Vagina (tissue), 2 donors: Measurements from ENCODE around the gene DNAJB13. TPM values are rescaled to one million over a fixed set of nuclear protein-coding genes. Genes with fewer than 3 reads are reported as not detected.

Experiments used
- DNase-seq, 2 donors: peaks; one replicate each; pipeline ENCODE4 v3.0.0-alpha.2; 2017; ENCODE audit errors: extremely low spot score in 2 of 2
- H3K27ac ChIP-seq: fragments of 200-600 bp; sonication (generic); one replicate; pipeline ENCODE4 v1.5.1; 2019
- H3K27me3 ChIP-seq: fragments of 200-600 bp; sonication (generic); one replicate; pipeline ENCODE4 v1.5.1; 2019
- H3K36me3 ChIP-seq, 2 donors: fragments of 200-600 bp; sonication (generic); one replicate each; pipeline ENCODE4 v1.5.1; 2017 to 2019
- H3K4me1 ChIP-seq: fragments of 200-600 bp; sonication (generic); one replicate; pipeline ENCODE4 v1.5.1; 2019
- H3K4me3 ChIP-seq, 2 donors: fragments of 200-600 bp; sonication (generic); 1 replicate in 1 of 2; 2 replicates in 1 of 2; pipeline ENCODE4 v1.5.1; 2016 to 2019
- H3K9me3 ChIP-seq: fragments of 200-600 bp; sonication (generic); one replicate; pipeline ENCODE4 v1.5.1; 2019
- POLR2A ChIP-seq, 2 donors: fragments of 450-650 bp; IDR thresholded peaks; one replicate each; pipeline ENCODE4 v1.6.1; 2017; ENCODE audit warnings: antibody characterized with exemption in 2 of 2, mild to moderate bottlenecking in 2 of 2, moderate library complexity in 2 of 2
- POLR2AphosphoS5 ChIP-seq, 2 donors: sonication (generic); formaldehyde crosslinking; IDR thresholded peaks; one replicate each; pipeline ENCODE4 v1.9.0; 2017; ENCODE audit warnings: antibody characterized with exemption in 2 of 2, mild to moderate bottlenecking in 2 of 2, low read depth in 1 of 2; ENCODE audit not compliant: insufficient read depth in 1 of 2
- intact Hi-C: fragments of 100-400 bp; cut with DNase I; formaldehyde crosslinking; loops from one replicate; pipeline ENCODE4 v1.15.1; 2023
- total RNA-seq: library from RNA; depleted of rRNA; stranded (reverse); fragments of >200 nt; gene quantifications from one replicate; pipeline ENCODE4 v1.2.3, GENCODE V29; 2016
- TF ChIP-seq, protein P1 (sequence below), 3 experiments: fragments of 450-650 bp in 2 of 3; fragments of 200-600 bp in 1 of 3; sonication (generic) in 1 of 3; IDR thresholded peaks; one replicate each; pipeline ENCODE4 v1.5.1; 2017 to 2019; ENCODE audit warnings: antibody characterized with exemption in 3 of 3, mild to moderate bottlenecking in 2 of 3, moderate library complexity in 2 of 3

Gene DNAJB13
- total RNA-seq, 1 donor from 2014 or later = not detected

DNA sequence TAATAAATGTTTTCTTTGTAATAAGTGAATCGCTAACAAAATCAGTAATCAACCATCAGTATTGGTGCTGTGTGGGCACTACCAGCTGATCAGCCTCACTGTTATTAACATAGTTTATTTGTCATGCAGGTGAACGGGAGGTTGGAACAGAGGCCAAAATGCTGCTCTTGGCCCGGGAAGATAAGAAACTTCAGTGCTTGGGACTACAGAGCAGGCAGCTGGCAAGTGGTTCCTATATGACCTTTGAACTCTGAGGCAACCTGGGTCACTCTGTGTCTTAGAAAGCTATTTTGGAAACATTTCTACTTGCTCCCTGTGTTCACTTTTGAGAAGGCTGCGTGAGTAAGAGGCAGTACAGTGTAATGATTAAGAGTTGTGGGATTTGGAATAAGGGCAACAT is 36.5 kb upstream of the DNAJB13 start:
- DNase-seq = no peak
- no peak for TF ChIP-seq POLR2AphosphoS5 (IDR thresholded peaks at IDR 0.05; ENCODE audit: insufficient read depth in 1 of 2, low read depth in 1 of 2)
- TF ChIP-seq POLR2A (IDR thresholded peaks at IDR 0.05) = no peak
- TF ChIP-seq, protein P1, sequence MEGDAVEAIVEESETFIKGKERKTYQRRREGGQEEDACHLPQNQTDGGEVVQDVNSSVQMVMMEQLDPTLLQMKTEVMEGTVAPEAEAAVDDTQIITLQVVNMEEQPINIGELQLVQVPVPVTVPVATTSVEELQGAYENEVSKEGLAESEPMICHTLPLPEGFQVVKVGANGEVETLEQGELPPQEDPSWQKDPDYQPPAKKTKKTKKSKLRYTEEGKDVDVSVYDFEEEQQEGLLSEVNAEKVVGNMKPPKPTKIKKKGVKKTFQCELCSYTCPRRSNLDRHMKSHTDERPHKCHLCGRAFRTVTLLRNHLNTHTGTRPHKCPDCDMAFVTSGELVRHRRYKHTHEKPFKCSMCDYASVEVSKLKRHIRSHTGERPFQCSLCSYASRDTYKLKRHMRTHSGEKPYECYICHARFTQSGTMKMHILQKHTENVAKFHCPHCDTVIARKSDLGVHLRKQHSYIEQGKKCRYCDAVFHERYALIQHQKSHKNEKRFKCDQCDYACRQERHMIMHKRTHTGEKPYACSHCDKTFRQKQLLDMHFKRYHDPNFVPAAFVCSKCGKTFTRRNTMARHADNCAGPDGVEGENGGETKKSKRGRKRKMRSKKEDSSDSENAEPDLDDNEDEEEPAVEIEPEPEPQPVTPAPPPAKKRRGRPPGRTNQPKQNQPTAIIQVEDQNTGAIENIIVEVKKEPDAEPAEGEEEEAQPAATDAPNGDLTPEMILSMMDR (IDR thresholded peaks at IDR 0.05) = no peak
- no peaks in the 10 kb centered on the region for H3K27me3 ChIP-seq
- no peaks in the 10 kb centered on the region for H3K4me1 ChIP-seq
- intact Hi-C loops = no loop called here
- H3K36me3 ChIP-seq = peaks cover 0 to 57% of the 10 kb centered on the region in 2 donors
- no peak overlapping the region for H3K4me3 ChIP-seq
- H3K27ac ChIP-seq = no peak overlapping the region
- H3K9me3 ChIP-seq = no peaks in the 10 kb centered on the region

DNA sequence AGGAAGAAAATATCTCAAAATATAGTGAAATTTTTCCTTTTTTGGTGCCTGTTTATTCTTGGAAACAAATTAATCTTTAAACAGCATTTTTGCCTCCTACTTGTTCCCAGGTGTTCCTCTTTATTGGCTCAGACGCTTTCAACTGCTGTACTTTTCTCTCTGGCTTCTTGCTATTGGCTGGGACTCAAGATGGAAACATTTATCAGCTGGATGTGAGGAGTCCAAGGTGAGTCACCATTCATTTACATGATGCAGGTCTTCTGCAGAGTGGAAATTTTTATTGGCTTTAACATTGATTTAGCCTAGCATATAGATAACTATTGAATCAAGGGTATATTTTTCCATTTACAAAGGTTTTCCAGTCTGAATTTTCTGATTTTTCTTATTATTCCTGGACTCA is 34.4 kb upstream of the DNAJB13 start:
- intact Hi-C loops = no loop called here
- Histone ChIP-seq H3K27me3 (no peaks in the 10 kb centered on the region), H3K27ac (no peak overlapping the region), H3K4me3 (no peak overlapping the region), H3K9me3 (no peaks in the 10 kb centered on the region), H3K4me1 (no peaks in the 10 kb centered on the region), H3K36me3 (peaks cover 0 to 55% of the 10 kb centered on the region in 2 donors)
- no peak for DNase-seq
- no peak for TF ChIP-seq POLR2AphosphoS5 (IDR thresholded peaks at IDR 0.05; ENCODE audit: insufficient read depth in 1 of 2, low read depth in 1 of 2)
- TF ChIP-seq, protein P1 (IDR thresholded peaks at IDR 0.05) = no peak
- no peak for TF ChIP-seq POLR2A (IDR thresholded peaks at IDR 0.05)

DNA sequence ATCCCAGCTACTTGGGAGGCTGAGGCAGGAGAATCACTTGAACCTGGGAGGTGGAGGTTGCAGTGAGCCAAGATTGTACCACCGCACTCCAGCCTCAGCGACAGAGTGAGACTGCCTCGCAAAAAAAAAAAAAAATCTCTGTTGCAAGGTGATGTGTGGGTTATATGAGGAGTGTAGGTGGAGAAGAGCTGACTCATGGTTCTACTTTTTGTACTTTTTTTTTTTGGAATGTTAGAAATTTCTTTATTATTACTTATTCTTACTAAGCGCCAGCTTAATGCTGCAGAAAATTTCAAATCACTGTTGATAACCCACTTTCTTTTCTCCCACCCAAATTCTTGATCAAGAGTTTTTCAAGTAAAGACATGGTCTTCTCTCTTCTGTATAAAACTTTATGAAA is 29.6 kb upstream of the DNAJB13 start:
- TF ChIP-seq POLR2AphosphoS5 (IDR thresholded peaks at IDR 0.05; ENCODE audit: insufficient read depth in 1 of 2, low read depth in 1 of 2) (no peak), POLR2A (IDR thresholded peaks at IDR 0.05) (no peak)
- TF ChIP-seq, protein P1 (IDR thresholded peaks at IDR 0.05) = no peak
- intact Hi-C loops = no loop called here

DNA sequence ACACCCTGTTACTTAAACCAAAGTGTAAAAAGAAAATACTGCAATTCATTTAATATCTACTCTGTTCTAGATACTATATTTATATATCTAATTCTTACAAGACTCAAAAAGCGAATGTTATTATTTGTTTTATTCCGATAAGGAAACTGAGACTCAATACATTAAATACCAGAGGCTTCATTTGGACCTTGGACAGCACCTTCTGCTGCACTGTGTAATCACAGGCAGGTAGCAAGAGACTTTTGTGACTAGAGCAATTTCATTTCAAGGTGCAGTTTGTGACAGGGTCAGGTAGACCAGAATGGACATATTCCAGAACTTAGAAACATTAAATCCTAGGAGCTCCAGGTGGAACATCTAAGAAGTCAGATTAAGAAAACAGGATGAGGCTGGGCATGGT is 21.4 kb upstream of the DNAJB13 start:
- TF ChIP-seq POLR2AphosphoS5 (IDR thresholded peaks at IDR 0.05; ENCODE audit: insufficient read depth in 1 of 2, low read depth in 1 of 2) = no peak
- TF ChIP-seq, protein P1 (IDR thresholded peaks at IDR 0.05) = no peak
- no peak for TF ChIP-seq POLR2A (IDR thresholded peaks at IDR 0.05)
- Histone ChIP-seq H3K27me3 (no peaks in the 10 kb centered on the region), H3K27ac (no peak overlapping the region), H3K36me3 (peaks cover 0 to 57% of the 10 kb centered on the region in 2 donors), H3K4me3 (no peak overlapping the region), H3K9me3 (no peaks in the 10 kb centered on the region), H3K4me1 (no peaks in the 10 kb centered on the region)
- intact Hi-C loops = no loop called here
- DNase-seq = no peak

More for the DNA sequence above, 29.6 kb upstream of the DNAJB13 start:
- H3K9me3 ChIP-seq = no peaks in the 10 kb centered on the region
- H3K4me1 ChIP-seq = no peaks in the 10 kb centered on the region
- DNase-seq = no peak
- no peak overlapping the region for H3K27ac ChIP-seq
- H3K4me3 ChIP-seq = no peak overlapping the region
- peaks cover 0 to 49% of the 10 kb centered on the region in 2 donors for H3K36me3 ChIP-seq
- no peaks in the 10 kb centered on the region for H3K27me3 ChIP-seq

DNA sequence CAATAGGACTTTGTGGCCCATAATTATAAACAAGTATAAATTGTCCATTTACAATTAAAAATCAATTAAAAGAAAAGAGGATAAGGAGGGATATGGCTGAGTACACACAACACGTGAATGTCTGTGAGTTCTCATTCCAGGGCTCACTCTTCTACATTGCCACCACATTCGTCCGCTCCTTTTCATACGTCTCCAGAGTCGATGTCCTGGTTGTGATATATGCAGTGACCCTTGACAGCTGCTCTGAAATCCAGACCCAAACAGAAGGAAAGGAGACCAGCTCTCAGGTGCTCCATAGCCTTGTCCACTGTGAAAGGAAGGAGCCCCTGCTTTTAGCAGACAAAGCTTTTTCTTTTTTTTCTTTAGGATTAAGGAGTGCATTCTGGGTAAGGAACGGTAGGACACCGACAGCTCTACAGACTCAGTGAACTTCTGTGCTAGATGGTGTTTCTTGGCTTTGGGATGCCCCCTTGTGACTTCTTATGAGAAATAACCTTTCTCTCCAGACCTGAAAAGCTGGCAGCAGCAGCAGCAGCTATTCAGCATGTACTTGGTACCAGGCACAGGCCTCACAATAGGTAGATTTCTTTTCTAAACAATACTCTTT is 19.7 kb upstream of the DNAJB13 start:
- H3K27me3 ChIP-seq = no peaks in the 10 kb centered on the region
- intact Hi-C loops = no loop called here
- DNase-seq = no peak
- no peak for TF ChIP-seq POLR2A (IDR thresholded peaks at IDR 0.05)
- TF ChIP-seq, protein P1 (IDR thresholded peaks at IDR 0.05) = no peak
- no peak for TF ChIP-seq POLR2AphosphoS5 (IDR thresholded peaks at IDR 0.05; ENCODE audit: insufficient read depth in 1 of 2, low read depth in 1 of 2)
- peaks cover 0 to 47% of the 10 kb centered on the region in 2 donors for H3K36me3 ChIP-seq
- no peak overlapping the region for H3K27ac ChIP-seq
- no peaks in the 10 kb centered on the region for H3K4me1 ChIP-seq
- no peak overlapping the region for H3K4me3 ChIP-seq
- no peaks in the 10 kb centered on the region for H3K9me3 ChIP-seq
